Measurements from ENCODE around the gene MAP3K4. TPM values are rescaled to one million over a fixed set of nuclear protein-coding genes. Genes with fewer than 3 reads are reported as not detected.

Gene MAP3K4
- total and polyA plus RNA-seq, 12 donors = 11.9 to 37.0 (median 18.8) TPM

DNA sequence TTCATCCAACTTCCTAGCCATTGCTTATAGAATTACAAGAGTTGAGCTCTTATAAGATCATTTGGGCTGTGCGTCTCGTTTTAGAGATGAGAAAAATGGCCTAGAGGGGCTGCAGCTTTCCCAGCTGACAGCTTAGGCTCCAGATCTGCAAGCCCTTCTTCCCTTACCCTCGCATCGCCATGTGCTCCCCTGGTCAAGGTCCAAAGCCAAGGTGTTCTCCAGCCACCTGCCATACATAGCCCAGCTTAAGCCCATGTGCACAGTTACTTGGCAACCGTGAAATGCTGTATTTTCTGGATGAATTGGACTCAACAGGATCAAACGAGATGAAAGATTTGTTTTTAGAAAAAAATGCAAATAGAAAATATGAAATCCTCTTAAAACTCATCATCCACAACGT is 7.9 kb downstream of the MAP3K4 start:
- no peak for DNase-seq
- Histone ChIP-seq H3K4me3 (no peak overlapping the region), H3K36me3 (replicated peaks in 1 of 2) (no peaks in the 10 kb centered on the region), H3K4me1 (replicated peaks in 1 of 2) (peaks cover 0 to 19% of the 10 kb centered on the region in 2 donors), H3K27me3 (no peaks in the 10 kb centered on the region), H3K27ac (no peak overlapping the region), H3K9me3 (replicated peaks in 1 of 3) (no peaks in the 10 kb centered on the region)
- intact Hi-C loops (cut with DNase I) = no loop called here
- no peak for TF ChIP-seq POLR2A (IDR thresholded peaks at IDR 0.05)
- TF ChIP-seq, protein P1, sequence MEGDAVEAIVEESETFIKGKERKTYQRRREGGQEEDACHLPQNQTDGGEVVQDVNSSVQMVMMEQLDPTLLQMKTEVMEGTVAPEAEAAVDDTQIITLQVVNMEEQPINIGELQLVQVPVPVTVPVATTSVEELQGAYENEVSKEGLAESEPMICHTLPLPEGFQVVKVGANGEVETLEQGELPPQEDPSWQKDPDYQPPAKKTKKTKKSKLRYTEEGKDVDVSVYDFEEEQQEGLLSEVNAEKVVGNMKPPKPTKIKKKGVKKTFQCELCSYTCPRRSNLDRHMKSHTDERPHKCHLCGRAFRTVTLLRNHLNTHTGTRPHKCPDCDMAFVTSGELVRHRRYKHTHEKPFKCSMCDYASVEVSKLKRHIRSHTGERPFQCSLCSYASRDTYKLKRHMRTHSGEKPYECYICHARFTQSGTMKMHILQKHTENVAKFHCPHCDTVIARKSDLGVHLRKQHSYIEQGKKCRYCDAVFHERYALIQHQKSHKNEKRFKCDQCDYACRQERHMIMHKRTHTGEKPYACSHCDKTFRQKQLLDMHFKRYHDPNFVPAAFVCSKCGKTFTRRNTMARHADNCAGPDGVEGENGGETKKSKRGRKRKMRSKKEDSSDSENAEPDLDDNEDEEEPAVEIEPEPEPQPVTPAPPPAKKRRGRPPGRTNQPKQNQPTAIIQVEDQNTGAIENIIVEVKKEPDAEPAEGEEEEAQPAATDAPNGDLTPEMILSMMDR (IDR thresholded peaks at IDR 0.05) = no peak
- 93 to 95% (median 94%) methylated on average over 7 of the region's 7 CpGs for WGBS, 4 donors

DNA sequence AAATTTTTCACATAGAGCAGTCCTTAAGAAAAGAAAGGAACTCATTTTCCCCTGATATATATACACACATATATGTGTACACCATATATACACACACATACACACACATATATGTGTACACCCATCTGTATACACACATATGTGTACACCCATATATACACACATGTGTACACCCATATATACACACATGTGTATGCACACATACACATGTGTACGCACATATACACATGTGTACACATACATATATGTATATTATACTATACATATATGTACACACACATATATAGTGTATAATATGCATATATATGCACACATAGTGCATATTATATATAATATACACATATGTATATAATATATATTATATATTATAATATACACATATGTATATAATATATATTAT is 9.1 kb downstream of the MAP3K4 start:
- no peaks in the 10 kb centered on the region for H3K9me3 ChIP-seq (replicated peaks in 1 of 3)
- WGBS, 4 donors = 95 to 99% (median 95%) methylated on average over 1 of the region's 1 CpG
- TF ChIP-seq POLR2A (IDR thresholded peaks at IDR 0.05) = no peak
- TF ChIP-seq, protein P1 (IDR thresholded peaks at IDR 0.05) = no peak
- H3K4me1 ChIP-seq (replicated peaks in 1 of 2) = peaks cover 0 to 19% of the 10 kb centered on the region in 2 donors
- intact Hi-C loops (cut with DNase I) = no loop called here
- DNase-seq = no peak
- no peak overlapping the region for H3K27ac ChIP-seq
- no peaks in the 10 kb centered on the region for H3K36me3 ChIP-seq (replicated peaks in 1 of 2)
- no peak overlapping the region for H3K4me3 ChIP-seq
- H3K27me3 ChIP-seq = no peaks in the 10 kb centered on the region

DNA sequence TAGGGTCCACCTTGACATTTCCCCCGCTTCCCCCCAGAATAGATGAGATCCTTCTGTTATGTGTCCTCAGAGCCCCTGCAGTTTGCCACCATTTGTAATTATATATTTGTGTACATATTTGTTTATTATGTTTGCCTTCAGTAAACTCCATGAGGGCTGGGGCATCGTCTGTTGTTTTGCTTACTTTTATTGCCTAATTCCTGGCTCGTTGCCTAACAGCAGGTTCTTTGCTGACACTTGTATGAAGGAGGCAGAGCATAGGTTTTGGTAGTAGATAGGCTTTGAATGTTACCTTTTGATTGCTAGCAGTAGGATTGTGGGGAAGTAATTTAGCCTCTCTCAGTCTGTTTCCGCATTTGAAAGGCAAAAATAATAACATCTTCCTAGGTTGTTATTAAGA is 9.9 kb downstream of the MAP3K4 start:
- Histone ChIP-seq H3K4me3 (no peak overlapping the region), H3K27me3 (no peaks in the 10 kb centered on the region), H3K27ac (no peak overlapping the region), H3K36me3 (replicated peaks in 1 of 2) (no peaks in the 10 kb centered on the region), H3K4me1 (replicated peaks in 1 of 2) (peaks cover 0 to 19% of the 10 kb centered on the region in 2 donors), H3K9me3 (replicated peaks in 1 of 3) (no peaks in the 10 kb centered on the region)
- DNase-seq = peak in 1 of 7 donors; percentile 21
- intact Hi-C loops (cut with DNase I) = no loop called here
- TF ChIP-seq, protein P1 (IDR thresholded peaks at IDR 0.05) = no peak
- no peak for TF ChIP-seq POLR2A (IDR thresholded peaks at IDR 0.05)
- 54 to 56% (median 55%) methylated on average over 4 of the region's 4 CpGs for WGBS, 4 donors

DNA sequence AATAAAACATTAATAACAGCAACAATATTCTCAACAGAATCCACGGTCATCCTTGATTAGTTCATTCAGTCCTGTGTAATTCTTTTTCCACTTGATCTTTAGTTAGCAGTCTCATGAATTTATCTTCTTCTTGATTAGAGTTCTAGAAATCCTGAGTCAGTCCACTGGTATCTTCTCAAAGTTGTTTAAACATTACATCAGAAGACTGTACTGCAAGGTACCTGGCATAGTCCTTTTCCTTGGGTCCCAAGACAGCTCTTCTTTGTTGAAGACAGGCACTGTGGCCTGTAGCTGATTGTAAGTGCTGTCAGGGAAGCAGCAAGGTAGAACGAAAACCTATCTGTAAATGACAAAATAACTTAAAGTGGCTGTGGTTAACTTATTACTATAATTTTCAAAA is 11.8 kb downstream of the MAP3K4 start:
- Histone ChIP-seq H3K9me3 (replicated peaks in 1 of 3) (no peaks in the 10 kb centered on the region), H3K27me3 (no peaks in the 10 kb centered on the region), H3K36me3 (replicated peaks in 1 of 2) (no peaks in the 10 kb centered on the region), H3K27ac (no peak overlapping the region), H3K4me1 (replicated peaks in 1 of 2) (peaks cover 0 to 19% of the 10 kb centered on the region in 2 donors), H3K4me3 (no peak overlapping the region)
- intact Hi-C loops (cut with DNase I) = no loop called here
- TF ChIP-seq POLR2A (IDR thresholded peaks at IDR 0.05) = no peak
- TF ChIP-seq, protein P1 (IDR thresholded peaks at IDR 0.05) = no peak
- 89 to 94% (median 94%) methylated on average over 2 of the region's 2 CpGs for WGBS, 4 donors
- DNase-seq = no peak
